ENCODE data around the gene UBE3C.
"Not testable (repeated sequence)": the region's sequence is repeated elsewhere in the genome, so short reads cannot be mapped to it uniquely, and the experiment has no call there.

The UBE3C gene

DNA sequence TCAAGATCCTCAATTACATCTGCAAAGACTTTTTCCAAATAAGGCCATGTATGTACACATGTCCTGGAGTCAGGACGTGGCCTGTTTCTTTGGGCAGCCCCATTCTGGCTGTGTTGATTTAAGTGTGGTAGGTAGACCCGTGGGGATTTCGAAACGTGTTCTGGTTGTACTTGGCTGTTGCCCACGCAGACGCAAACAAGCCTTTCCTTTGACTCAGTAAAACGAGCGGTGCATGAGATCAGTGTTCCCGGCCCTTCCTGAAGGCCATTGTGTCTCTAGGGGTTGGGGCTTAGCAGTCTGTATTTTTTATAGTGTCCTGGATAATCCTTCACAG lies 133.2 kb downstream of the UBE3C start:
- DNase-seq (ENCODE audit: low spot score) = no peak

DNA sequence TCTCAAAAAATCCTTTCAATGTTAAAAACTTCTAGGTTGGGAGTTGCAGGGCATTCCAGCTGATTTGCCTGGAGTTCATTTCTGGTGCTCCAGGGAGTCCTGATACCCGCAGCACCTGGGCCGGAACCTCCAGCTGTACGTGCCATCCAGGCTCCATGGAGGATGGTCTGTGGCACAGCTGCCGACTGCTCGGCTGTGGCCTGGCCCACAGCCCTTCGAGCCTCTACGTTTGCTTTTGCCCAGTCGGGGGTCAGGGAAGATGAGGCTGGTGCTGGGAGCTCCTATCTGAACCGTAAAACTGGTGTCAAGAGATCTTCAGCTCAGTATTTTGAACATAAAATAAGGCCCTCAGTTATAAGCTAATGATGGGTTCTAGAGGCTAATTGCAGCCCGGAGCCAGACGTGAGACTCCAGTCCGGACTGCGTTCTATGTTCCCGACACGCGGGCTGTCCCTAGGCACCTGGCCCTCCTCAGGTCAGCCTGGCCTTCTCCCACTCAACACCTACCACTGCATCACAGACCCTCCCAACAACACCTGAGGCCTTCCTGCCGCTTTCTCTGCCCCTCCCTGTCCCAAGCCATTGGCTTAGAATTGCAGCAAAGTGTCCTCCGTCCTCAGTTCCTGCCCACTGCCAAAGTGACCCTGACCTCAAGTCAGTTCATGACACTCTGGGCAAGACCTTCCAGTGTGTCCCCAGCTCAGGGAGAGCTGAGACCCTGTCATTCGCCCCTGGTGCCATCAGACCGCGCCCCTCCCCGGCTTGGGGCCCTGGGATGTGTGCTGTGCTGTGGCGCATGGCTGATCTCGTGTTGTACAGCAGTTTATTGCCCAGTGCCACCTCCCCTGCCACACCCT lies 133.9 kb downstream of the UBE3C start:
- DNase-seq (ENCODE audit: low spot score) = no peak

DNA sequence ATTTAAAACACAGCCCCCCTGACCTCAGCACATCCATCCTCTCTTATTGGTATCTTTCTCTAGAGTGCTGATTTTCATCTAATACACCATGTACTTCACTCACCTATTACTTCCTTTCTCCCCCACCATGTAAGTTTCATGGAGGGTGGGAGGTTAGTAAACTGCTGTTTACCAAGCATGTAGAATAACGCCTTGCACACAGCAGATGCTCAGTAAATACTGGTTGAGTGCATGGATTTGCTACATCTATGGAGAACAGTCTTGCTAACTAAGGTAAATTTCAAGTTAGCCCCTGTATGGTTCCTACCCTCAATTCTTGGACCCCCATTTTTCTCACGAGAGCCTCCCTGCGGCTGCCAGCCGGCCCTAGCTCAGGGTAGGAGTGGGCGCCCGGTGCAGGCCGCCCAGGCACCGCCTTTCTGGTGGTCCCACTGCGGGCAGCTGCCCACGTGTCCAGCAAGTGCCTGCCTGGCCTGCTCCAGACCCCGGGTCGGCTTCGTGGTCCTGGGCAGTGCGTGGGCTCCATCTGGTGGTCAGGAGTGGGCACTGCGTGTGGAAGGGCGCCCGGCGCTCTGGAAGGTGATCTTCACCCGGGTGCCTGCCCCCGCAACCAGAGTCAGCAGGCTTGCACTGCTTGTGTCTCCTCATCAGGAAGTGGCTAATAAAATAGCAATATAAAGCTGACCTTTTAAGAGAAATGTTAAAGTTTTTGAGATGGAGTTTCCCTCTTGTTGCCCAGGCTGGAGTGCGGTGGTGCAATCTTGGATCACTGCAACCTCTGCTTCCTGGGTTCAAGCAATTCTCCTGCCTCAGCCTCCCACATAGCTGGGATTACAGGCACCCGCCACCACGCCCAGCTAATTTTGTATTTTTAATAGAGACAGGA lies 134.7 kb downstream of the UBE3C start:
- DNase-seq (ENCODE audit: low spot score) = peak; percentile 64

DNA sequence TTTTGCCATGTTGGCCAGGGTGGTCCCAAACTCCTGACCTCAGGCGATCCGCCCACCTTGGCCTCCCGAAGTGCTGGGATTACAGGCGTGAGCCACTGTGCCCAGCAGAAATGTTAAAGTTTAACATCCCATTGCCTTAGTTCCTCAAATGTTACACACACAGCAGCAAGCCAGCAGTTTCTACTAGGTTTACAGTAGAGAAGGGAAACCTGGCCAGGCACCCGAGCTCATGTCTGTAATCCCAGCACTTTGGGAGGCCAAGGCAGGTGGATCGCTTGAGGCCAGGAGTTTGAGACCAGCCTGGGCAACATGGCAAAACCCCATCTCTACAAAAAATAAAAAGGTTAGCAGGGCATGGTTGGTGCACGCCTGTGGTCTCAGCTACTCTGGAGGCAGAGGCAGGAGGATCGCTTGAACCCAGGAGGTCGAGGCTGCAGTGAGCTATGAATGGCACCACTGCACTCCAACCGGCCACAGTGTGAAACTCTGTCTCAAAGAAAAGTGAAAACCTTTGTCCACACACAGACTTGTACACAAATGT lies 135.4 kb downstream of the UBE3C start:
- DNase-seq (ENCODE audit: low spot score) = not testable (repeated sequence)

DNA sequence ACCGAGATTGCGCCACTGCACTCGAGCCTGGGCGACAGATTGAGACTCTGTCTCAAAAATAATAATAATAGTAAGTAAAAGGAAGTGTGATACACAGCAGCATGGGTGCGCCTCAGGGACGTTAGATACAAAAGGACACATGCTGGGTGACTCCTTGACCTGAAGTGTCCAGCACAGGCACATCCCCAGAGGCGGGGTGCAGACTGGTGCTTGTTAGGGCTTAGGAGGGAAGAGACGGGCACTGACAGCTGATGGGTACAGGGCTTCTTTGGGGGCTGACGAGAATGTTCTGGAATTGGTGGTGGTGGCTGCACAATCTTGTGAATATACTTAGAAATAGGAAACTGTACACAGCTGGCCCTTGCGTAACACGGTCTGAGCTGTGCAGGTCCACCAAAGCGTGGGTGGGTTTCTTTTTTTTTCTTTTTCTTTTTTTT lies 136.3 kb downstream of the UBE3C start:
- DNase-seq (ENCODE audit: low spot score) = no peak

DNA sequence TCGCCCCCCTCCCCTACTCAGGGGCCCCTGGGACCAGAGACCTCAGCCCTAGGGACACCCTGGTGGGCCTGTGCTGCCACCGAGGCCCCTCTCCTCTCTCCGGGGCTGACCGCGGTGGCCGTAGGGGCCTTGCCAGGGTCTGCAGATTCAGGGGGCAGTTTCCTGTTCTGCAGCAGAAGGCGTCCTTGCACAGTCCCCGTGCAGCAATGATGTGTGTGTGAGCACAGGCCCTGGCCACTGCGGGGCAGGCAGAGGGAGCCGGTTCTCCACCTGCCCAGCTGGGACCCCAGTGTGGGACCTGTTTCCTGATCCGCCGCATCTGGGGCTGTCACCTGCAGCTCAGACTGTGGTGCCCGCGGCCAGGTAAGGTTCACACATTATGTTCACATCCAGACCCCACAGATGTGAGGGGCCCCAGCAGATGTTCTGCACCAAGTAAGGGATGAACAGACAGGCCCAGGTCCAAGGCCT lies 137.4 kb downstream of the UBE3C start:
- no peak for DNase-seq (ENCODE audit: low spot score)

DNA sequence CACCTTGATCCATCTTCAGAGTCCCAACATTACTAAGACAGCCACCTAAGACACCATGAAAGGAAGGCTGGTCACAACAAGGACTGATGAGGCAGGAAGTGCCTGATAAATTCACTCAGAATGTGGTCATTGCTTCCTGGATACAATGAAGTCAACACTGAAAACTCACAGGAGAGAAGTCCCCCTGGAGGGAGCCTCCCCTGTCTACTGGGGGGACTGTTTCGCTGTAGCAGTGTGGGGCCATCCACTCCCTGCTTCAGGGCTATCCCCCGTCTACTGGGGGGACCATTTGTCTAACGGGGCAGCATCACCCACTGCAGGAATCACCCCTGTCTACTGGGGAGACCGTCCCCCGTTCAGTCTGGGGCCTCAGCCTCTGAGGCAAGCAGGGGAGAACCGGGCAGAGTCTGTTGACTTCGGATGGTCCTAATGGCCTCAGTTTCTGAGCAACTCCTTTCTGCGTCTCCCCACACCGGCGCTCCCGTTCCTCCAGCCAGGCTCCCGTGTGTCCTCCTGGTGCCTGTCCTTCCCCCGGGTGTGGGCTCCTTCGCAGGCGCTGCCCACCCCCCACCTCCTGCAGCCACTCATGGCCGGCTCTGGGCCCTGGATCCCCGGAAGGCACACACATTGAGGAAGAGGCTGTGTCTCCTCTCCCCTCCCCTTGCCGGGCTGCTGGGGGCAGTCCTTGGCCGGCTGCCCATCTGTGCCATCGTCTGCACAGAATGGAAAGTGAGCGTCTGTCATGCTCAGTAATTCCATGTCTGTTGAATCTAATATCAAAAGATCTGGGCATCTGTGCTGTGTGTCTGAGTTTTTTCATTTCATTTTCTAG lies 138.2 kb downstream of the UBE3C start:
- DNase-seq (ENCODE audit: low spot score) = peak; percentile 25

DNA sequence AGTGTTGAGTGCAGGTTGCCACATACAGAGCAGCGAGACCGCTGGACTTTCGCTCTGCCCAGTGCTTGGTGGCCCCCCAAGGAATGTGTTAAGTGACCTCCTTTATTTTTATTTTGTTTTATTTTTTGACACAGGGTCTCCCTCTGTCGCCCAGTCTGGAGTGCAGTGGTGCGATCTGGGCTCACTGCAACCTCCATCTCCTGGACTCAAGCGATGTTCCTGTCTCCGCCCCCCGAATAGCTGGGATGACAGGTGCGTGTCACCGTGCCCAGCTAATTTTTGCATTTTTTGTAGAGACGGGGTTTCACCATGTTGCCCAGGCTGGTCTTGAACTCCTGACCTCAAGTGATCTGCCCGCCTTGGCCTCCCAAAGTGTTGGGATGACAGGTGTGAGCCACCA lies 138.8 kb downstream of the UBE3C start:
- not testable (repeated sequence) for DNase-seq (ENCODE audit: low spot score)

DNA sequence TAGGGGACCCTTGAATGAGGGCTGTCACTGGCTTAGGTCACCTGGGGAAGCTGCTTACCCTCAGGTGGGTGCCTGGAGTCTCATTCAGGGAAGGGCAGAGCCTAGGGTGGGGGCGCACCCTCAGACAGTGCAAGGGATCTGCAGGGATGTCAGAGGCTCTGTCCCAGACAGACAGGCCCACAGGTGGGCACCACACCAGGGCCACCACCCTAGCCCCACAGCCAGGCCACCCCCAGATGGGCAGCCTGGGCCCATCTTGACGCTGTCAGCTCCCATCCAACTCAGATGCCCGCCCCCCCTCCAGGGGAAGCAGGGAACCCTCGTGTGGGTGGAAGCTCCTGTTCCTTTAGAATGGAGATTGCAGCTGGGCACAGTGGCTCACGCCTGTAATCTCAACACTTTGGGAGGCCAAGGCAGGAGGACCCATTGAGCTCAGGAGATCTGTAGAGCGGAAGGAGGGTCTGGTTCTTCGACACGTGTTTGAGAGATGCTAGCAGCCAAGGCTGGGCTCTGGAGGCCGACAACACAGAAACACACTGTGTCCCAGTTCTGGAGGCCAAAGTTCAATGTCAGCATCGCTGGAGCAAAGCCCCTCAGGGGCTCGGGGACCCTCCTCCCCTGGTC lies 139.6 kb downstream of the UBE3C start:
- DNase-seq (ENCODE audit: low spot score) = no peak

DNA sequence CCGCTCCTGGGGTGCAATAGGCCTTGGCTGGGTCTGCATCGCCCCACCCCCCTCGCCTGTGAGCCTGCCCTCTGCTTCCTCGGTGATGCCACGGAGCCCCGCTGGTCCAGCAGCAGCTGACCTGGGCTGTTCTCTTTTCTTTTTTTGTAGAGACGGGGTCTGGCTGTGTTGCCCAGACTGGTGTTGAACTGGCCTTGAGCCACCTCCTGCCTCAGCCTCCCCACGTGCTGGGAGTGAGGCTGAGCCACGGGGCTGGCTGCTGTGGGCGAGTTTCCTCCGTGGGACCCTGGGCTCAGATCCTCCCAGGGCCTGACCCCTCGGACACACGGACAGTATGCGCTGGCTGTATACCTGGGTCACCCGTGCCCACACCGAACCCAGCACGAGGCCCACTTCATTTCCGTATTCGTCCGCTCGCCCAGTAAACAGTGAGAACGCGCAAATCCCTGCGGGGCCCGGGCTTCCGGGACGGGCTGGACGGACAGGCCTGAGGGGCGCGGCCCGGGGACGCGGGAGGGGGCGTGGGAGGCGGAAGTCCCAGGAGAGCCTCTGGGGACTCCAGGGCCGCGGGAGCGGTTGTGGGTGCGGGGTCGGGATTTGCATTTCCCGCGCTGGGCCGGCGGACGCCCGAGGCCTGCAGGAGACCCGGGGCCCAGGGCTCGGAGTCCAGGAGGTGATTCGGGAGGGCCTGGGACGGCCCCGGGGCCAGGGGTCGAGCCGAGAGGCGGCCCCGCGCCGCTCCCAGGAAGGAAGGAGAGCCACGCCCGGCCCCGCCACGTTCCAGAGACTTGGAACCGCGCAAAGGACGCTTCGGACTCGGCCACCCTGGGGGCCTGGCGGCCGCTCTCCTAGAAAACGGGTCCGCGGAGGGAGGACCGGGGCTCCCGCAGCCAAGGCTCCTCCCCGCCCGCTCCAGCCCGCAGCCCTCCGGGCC lies 140.3 kb downstream of the UBE3C start:
- DNase-seq (ENCODE audit: low spot score) = no peak

DNA sequence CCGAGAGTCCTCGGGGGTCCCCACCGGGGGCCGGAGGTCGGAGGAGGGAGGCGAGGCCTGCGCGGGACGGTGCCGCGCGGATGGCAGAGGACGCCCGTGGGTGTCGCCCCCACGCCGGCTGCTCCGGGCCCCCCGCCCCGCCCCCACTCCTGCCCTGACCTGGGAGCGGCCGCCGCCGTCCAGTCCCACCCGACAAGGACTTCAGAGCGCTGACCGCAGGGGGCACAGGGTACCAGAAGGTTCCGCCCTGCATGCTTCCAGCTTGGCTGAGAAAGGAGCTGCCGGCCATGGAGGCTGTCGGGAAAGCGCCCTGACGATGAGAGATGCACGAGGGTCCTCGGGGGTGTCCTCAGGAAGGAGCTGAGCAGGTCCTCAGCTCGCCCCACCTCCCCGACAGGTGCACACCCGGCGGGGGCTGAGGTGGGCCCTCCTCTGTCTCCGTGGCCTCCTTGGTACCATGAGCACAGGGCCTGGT lies 141.1 kb downstream of the UBE3C start:
- no peak for DNase-seq (ENCODE audit: low spot score)

DNA sequence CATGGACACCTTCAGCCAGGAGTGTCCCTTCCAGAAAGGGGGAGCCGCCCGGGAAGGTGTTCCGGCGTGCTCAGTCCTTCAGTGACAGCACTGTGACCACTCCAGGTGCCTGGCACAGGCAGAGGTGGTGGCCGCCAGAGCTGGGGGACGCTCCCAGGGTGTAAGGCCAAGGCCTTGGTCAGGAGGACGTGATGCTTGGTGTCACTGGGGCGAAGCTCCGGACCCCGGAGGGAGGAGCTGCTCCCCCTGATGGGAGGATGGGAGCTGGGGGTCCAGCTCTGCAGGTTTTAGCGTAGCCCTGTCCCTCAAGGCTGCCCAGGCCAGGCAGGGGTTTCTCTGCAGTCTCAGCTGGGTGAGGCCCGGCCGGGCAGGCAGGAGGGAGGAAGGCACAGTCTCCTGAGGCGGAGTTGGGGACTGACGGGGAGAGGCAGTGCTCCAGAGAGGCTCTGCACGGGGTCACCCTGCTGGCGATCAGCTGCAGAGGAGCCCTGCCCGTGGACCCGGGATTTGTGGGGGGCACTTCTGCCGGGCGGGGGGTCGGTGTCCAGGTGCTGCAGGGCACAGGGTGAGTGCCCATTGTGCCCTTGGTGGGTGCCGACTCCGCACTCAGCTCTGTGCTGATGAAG lies 141.6 kb downstream of the UBE3C start:
- no peak for DNase-seq (ENCODE audit: low spot score)

DNA sequence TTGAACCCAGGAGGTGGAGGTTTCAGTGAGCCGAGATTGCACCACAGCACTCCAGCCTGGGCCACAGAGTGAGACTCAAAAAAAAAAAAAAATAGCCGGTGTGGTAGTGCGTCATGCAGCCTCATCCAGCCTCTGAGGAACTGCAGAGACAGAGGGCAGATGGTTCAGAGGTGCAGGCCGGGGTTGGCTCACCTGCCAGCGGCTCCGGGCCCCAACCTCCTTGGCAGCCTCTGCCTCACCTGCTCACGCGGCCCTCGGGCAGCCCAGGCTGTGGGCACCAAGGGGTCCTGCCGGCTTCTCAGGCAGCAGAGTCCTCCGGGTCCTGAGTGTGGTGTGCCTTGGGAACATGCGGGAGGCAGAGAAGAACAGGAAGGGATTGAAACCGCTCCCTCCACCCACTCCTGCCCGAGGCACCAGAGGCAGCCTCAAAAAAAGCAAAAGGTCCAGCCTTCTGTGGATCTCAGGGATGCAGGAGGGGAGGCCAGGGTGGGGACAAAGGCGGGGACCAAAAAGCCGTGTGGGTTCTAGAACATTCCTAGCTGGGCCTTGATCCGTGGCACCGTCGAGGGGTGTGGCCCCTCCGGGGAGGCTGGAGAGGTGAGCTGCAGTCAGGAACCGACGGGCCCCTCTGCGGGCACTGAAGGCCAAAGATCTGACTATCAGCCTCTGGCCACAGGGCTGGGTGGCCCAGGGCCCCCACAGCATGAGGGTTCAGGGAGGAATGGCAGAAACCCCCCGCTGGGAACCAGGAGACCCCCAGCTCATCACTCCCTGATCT lies 142.7 kb downstream of the UBE3C start:
- no peak for DNase-seq (ENCODE audit: low spot score)

DNA sequence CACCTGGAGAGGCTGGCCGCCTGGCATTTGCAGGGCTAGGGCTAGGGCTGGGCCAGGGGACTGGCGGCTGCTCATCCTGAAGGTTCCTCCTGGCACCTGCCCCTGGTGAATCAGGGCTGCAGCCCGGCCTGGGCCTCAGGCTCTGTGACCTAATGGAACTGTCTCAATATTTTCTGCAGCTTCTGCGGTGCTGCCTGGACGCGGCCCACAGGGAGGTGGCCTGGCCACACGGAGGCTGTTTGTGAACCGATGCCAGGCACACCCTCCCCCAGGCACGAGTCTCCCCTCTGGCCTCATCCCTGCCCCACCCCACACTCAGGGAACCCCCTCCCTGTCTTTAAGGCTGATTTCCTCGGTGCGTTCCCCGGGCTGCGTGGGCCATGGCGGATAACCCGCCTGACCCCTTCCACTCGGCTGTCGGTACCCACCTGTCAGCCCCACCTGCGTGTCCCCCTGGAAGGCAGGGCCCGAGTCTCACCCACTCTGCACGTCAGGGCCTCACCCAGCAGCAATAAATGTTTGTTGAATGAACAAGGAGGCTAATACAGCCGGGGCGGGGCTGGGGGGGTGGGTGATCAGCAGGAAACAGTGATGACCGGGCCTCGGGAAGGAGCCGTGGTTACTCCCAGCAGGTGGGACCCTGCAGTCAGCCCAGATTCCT lies 143.5 kb downstream of the UBE3C start:
- no peak for DNase-seq (ENCODE audit: low spot score)

DNA sequence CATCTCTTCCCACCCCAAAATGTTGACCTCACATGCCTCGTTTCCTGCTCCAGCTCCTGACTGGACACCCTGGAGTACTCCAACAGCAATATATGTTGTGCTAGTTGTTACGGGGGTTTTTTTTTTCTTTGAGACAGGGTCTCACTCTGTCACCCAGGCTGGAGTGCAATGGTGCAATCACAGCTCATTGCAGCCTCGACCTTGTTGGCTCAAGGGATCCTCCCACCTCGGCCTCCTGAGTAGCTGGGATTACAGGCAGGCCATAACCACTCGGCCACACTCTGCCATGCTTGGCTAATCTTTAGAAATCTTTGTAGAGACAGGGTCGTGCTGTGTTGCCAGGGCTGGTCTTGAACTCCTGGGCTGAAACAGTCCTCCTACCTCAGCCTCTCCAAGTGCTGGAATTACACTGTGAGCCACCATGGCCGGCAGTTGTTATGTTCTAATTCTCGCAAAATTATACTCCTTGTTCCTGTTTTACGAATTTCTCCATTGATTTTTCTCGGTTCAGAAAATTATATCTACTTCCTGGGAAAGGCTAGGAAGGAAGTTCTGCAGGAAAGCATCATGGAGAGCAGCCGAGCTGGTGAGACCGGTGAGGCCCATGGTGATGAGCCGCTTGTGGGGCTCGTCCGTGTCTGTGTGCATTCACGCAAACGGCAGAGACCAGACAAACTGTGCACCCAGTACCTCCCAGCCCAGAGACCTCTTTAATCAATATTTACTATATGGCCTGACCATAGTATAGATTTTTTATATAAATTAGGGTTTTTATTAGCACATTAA lies 145.7 kb downstream of the UBE3C start:
- DNase-seq (ENCODE audit: low spot score) = no peak

DNA sequence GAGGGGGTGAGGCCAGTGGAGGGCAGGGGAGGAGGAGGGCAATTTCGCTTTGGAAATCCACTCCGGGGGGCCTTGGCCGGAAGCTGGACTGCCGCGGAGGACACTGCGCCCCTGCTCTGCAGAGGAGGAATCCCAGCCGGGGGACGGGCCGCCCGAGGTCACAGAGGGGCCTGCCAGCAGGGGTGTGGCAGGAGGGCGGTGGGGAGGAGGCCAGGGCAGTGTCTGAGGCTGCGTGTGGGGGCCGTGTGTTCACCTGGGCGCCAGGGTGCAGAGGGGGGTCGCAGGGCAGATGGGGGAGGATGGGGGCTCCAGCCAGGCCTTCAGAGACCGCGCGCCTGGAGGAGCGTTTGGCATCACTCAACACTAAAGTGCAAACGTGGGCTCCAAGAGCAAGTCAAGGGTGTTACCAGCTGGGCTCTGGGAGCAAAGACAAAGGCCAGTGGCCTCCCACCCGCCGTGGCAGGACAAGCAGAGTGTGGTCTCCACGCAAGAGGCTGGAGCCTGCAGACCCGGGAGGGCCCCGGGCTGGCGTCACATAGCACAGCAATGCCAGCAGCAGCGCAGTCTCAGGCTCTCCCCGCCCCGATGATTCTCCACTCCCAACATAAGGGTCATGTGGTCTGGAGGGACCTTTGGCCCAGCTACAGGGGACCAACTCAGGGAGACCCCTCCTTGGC lies 152.8 kb downstream of the UBE3C start:
- no peak for DNase-seq (ENCODE audit: low spot score)

DNA sequence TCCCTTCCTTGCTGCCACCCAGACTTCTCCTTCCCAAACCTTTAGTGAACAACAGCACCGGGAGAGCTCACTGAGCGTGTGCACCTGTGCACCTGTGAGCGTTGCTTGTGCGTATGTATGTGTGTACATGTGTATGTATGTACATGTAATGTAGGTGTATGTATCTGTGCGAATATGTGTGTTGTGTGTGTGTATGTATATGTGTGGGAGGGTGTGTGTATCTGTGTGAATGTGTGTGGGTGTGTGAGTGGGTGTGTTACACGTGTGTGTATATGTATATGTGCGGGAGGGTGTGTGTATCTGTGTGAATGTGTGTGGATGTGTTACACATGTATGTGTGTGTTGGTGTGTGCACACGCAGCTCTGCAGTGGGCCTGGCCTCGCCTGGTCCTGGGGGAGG lies 153.5 kb downstream of the UBE3C start:
- no peak for DNase-seq (ENCODE audit: low spot score)
